Measurements from ENCODE around the gene CCNQ.

The CCNQ gene

DNA sequence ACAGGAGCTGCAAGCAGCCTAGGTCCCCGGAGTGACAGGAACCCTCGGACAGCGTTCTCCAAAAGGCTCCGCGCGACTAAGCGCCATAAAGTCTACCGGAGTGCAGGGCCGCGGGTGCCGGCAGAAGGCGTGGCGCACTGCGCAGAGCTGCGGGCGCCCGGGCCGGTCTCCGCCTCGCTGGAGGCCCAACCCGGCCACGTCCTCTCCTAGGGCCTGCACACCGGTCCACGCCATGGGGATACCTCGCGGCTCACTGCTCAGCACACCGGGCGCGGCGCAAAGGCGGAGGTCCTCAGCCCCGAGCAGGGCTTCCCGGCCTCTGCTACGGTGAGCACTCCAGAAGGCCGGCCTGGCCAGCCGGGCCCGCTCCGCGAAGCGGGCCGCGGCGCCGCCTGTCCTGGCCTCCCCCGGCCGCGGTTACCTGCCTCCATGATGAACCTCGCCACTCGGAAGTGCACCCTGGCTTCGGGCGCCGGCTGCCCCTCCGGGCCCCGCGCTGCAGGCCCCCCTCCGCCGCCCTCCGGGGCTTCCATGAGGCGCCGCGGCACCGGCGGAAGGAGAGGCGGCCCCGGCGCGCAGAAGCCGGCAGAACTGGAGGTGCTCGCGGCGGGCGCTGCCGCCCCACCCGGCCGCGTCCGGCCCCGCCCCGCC is at the start of gene CCNQ:
TSS of gene CCNQ (minus strand) at position 599 of the 651 bp plus-strand sequence. CDS start at position 533, 66 bp downstream.
- no peak for DNase-seq (ENCODE audit: low spot score)

- DNase-seq (ENCODE audit: low spot score): no peak
These were observed 48.8 kb upstream of the CCNQ start for GRCh38 chrX:153647461-153648357.

GRCh38 chrX:153646620-153647373 is 47.9 kb upstream of the CCNQ start, which contains the start of gene DUSP9:
Gene DUSP9, plus strand, starts transcription at chrX:153647203. Its CDS starts 751 bp downstream, at chrX:153647954.
- peak; percentile 30 for DNase-seq (ENCODE audit: low spot score)

DNA sequence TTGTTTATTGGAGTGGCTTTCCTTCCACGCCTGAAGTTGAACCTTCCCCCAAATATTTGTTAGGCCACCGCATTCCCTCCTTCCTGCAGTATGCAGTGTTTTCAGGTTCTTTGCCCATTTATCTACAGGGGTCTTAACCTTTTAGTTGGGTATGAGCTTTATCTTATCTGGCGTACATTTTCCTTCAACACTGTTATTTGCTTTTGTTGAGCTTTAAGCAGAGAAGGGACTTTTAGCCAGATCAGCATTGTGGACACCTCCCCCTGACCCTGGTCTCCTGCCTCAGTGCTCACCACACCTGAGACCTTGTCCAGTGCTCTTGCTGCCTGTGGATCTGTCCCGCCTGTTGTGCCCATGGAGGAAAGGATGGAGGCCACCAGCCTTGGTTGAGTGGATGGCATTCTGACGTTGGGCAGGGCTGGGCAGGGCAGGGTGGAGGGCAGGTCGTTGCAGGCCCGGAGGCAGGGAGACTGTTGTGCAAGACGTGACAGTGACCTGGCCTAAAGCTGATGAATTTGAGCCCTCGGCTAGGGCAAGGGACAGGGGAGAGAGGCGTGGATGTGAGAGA is 47.1 kb upstream of the CCNQ start:
- DNase-seq (ENCODE audit: low spot score): no peak

GRCh38 chrX:153645151-153645550 is 46.2 kb upstream of the CCNQ start:
- no peak for DNase-seq (ENCODE audit: low spot score)

DNA sequence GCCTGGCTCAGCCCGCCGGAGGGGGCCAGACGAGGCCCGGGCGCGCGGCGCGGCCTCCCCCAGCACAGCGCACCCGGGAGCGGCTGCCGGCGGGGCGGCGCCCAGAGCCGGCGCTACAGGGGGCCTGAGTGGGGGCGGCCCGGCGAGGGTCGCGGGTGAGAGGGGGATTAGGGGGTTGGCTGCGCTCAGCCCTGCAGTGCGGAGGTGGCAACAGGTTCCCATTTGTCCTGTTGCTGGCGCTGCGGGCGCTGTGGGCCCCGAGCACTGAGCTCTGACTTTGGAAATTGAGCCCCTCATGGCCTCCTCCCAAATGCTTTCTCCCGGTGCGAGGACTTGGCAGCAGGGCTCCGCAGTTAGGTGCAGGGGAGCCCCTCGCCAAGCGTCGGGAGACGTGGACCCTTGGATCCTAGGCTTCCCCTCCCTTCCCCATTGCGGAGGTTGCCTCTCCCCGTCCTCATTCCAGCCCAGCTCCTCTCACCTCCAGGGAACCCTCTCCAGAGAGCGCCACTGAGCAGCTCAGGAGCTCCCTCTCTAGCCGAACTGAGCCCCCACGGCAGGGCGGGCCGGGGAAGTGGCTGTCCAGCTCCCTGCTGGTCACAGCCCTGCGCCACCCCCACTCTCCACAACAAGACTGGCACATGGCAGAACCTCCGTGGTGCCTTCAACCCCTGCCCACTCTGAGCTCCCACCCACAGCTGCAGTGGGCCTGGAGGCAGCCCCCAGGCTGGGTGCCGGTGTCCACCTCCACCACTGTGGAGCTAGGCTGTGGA is 45.6 kb upstream of the CCNQ start:
- no peak for DNase-seq (ENCODE audit: low spot score)

- DNase-seq (ENCODE audit: low spot score): no peak
These were observed 44.8 kb upstream of the CCNQ start for GRCh38 chrX:153643431-153644351.

- no peak for DNase-seq (ENCODE audit: low spot score)
These were observed 43.9 kb upstream of the CCNQ start for GRCh38 chrX:153642655-153643430.

DNA sequence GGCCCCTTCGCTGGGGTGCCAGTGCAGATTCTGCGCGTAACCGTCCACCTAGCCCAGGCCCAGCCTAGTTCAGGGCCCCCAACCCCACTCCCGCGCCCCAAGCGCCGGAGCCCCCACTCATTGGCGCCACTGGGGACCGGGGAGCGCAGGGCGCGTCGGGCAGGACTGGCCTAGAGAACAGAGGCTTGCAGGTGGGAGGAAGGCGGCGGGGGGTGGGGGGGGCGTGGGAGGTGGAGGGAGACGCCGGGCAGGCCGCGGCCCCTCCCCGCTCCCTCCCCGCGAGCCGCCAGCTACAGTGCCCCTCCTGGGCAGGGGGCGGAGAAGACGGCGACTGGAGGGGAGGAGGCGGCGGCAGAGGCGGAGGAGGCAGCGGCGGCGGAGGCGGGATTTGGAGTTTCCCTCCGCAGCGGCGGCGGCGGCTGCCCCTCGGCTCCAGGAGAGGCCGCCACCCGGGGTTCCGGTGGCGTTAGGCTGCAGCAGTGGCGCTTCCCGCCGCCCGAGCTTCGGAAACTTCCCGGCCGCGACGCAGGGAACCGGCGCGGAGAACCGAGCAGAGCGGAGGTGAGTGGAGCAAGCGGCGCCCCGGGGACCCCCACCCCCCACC is 43.2 kb upstream of the CCNQ start:
- no peak for DNase-seq (ENCODE audit: low spot score)

- no peak for DNase-seq (ENCODE audit: low spot score)
These were observed 42.7 kb upstream of the CCNQ start for GRCh38 chrX:153641627-153642026.

GRCh38 chrX:153640736-153641575 is 42.0 kb upstream of the CCNQ start:
- no peak for DNase-seq (ENCODE audit: low spot score)

DNA sequence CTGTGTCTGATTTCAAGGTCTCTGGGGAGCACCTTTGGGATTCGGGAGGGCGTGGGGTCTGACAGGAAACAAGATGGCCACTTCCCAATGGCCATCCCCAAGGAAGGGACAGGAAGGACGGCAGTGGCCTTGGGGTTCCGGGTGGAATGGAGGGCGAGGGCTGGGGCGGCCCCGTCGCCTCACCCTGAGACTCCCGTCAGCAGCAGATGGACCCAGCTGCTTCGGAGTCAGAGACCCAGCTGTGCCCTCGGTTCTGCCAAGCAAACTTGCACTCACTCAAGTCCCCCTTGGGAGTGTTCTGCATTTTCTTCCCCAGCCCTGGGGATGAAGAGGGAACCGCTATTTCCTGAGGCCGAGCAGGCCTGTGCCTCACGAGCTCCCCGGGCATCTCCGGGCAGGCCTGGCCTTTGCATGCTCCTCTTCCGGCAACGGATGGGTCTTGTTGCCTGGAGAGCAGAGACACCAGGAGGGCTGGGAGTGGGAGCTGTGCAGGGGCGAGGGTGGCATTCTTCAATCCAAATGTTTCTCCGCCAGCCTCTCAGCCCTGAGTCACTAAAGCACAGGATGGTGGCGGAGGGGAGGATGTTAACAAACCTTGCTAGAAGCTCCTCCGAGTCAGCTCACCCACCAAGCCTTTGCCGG is 41.2 kb upstream of the CCNQ start:
- no peak for DNase-seq (ENCODE audit: low spot score)

DNA sequence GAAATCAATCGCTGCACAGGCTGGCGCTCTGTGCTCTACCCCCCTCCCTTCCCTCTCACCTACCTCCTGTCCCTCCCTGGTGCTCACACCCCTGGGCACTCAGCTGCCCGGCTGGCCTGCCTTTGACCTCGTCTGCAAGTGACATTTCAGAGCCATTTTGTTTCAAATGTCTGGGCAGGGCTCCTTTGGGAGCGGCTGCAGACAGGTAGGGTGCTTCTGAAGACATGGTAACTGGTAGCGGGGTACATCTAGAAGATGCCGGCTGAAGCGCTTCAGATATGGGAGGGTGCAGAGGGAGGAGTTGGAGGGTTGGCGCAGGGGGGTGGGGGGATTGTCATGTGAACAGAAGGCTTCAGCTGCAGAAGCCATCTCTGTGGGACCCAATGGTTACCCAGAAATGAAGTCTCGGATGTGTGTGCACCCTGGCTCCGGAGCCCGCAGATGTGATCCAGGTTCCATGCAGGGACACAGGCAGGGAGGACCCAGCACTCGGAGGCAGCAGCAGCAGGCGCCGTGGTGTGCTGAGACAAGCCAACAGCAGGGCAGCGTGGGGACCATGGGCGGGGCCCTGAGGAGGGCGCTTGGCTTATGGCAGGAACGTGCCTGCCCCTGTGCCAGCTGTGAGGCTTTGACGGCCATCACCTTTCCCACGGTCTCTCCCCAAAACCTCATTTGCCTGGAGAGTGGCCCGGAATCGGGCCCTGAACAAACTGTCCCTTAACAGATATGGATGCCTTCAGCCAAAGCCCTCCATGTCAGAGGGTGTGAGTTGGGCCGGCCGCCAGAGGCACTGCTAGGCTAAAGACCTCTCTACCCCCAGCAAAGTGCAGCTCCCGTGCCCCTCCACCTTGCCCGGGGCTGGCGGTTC is 40.5 kb upstream of the CCNQ start:
- no peak for DNase-seq (ENCODE audit: low spot score)

DNA sequence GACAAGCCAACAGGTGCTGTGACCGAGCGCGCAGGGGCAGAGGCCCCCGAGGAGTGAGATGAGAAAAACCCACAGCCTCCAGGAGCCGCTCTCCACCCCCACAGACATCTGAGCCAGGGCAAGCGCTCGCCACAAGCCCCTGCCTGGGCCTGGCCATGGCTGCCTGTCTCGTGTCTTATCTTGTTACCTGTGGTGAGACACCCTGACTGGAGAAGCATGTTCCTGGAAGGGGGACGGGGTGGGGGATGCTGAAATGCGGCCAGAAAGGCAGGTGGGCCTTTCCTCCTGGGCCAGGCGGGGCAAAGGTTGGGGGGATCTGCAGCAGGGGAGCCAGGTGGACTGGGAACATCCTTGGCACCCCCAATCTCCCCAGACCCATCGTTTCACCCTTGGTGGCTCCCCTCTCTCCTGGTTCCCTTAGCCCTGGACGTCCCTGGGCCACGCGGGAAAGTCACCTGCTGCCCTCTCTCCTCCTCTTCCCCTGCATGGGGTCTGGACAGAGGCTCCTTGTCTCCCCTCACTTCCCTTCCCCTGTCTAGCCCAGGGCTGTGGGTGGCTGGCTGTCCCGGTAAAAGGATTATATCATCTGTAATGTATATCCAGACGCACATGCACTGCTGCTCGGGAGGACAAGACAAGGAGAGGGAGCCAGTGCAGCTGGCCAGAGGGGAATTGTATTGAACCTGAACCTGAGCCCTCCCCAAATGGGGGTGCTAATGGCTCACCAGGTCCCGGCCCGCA is 39.7 kb upstream of the CCNQ start:
- DNase-seq (ENCODE audit: low spot score): no peak

GRCh38 chrX:153638041-153638371 is 39.1 kb upstream of the CCNQ start:
- DNase-seq (ENCODE audit: low spot score): no peak
